Dermis blood vessel endothelial cell (primary cell): ENCODE measurements around the gene DDX10. TPM values are rescaled to one million over a fixed set of nuclear protein-coding genes. Genes with fewer than 3 reads are reported as not detected.

Experiments used
- DNase-seq: peaks from one replicate; pipeline ENCODE4 v3.0.0; 2010
- total RNA-seq: library from RNA; depleted of rRNA; stranded (reverse); fragments of >200 nt; gene quantifications from 2 replicates; pipeline ENCODE4 v1.2.3, GENCODE V29; 2014

The DDX10 gene
- total RNA-seq, 1 donor from 2014 or later, result 36.9 TPM

DNA sequence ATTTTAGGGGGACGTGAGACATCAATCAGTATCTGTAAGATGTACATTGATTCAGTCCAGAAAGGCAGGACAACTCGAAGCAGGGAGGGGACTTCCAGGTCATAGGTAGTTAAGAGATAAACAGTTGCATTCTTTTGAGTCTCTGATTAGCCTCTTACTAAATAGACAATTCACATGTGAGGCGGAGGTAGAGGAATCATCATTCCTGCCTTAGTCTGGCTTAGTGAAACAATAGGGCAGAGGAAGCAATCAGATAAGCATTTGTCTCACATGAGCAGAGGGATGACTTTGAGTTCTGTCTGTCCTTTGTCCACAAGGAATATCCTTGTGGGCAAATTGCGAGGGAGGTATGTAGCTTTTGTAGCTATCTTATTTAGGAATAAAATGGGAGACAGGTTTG, 248.3 kb downstream of the DDX10 start:
- DNase-seq, result no peak

DNA sequence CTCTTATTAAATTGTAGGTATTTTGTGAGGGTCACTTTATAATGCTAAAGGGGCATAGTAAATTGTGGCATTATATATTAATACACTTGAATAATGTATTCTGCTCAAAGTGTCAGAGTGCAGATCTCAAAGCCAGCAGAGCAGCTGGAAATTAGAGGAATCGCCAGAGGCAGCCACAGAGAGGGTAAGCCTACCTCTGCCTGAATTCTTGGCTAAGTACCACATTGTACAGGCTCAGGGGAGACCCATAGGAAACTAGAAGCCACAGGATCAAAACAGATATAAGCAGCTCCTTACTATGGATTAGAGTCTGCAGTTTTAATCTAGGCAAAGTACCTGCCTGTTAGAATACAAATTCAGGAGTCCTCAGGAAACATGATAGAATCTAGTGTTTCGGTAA, 249.3 kb downstream of the DDX10 start:
- DNase-seq, result no peak

DNA sequence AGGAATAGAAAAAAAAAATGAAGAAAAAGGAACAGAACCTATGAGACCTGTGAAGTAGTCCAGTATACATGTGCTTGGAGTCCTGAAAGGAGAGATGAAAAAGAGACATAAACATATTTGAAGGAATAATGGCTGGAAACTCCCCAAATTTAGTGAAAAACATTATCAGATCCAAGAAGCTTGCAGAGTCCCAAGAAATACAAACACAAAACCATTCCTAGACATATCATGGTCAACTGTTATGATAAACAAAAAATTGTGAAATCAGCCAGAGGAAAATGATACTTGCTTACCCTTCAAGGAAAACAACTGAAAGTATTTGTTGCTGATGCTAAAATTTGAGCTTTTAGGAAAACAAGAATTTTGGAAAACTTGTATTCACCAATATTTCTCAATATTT, 250.1 kb downstream of the DDX10 start:
- DNase-seq, result no peak

DNA sequence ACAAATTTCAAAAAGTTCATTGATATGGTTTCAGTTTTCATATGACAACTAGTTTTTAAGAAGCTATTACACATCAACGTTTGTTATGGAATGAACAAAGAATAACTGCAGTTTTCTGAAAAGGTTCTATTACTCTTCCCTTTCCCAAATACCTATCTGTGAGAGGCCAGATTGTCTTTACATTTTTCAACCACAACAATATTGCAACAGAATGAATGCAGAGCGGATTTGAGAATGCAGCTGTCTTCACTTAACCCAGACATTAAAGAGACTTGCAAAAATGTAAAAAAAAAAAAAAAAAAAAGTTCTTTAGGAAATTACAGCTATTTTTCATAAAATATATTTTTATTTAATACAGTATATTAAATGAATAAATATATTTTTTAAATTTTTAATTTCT, 250.8 kb downstream of the DDX10 start:
- DNase-seq, result no peak

DNA sequence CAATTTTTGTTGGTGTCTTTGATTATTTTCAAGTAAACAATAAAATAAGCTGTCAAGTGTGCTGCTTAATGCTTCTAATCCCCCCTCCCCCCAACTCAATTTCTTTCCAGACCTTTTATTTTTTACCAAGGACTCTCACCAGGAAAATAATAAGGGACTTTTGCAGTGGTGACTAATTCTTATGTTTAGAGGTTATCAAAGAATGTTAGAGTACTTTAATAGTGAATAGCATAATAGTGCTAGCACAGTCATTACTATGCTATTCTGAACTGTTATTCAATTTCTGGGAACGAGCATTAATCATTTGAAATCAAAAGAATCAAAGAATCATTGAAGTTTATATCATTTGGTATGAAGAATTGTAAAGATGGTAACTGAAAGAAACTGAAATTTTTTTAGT, 251.4 kb downstream of the DDX10 start:
- peak; percentile 30 for DNase-seq

DNA sequence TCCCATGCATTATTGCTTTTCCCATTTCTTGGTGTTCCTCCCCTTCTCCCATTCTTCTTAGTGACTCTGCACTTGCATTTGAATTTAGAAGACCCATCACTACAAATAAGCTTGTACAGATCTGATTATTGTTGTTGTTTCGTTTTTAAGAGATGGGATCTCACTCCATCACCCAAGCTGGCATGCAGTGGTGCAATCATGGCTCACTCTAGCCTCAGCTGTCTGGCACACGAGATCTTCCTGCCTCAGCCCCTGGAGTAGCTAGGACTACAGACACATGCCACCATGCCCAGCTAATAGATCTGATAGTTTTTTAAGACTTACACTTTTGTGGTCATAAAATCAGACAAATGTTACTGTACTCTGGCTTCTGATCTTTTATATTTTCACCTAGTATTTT, 252.1 kb downstream of the DDX10 start:
- no peak for DNase-seq

DNA sequence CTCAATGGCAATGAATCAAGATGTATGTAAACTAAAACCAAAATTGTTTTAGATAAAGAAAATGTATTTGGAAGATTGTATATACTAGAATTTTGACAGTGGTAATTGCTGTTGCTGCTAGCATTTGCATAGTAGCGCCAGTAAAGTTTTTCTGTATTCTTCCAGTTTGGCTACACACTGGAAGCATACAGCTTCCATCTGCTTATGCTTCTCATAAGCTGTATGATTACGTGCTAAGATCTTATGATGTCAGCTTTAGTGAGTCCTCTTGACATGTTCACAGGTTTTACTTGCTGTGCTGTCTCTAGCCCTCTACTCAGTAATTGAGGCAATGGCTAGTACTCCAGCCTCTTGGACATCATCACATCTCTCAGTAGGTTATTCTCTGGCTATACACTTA, 256.3 kb downstream of the DDX10 start:
- no peak for DNase-seq

DNA sequence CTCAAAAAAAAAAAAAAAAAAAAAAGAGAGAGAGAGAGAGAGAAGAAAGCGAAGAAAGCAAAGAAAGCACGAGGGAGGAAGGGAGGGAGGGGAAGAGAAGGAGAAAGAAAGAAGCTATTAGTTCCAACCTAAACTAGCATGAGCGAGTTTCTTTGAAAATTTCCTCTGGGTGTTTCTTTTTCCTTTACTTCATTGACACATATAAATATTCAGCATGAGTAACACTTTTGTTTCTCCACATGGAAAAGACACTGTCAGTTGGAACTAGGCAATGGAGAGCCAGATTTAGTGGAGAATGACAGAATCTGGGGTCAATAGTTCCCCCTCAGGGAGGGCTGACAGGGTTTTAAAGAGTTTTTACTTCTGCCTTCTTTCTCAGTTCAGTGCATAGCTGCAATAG, 257.4 kb downstream of the DDX10 start:
- no peak for DNase-seq

DNA sequence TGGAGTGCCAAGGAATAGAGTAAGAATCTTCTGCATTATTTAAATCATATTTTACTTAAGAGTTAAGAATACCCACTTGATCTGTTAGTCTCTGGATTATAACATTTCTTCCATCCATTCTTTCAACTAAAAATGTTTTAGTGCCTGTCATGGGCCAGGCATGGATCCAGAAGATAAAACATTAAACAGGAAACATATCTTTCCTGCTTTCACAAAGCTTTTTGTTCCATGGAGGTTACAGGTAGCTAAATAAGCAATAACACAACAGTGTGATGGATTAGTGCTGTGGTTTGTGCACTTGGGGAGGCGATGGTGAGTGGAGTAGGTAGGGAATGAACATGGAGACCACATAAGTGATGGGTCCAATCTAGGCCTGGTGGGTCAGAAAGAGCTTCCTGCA, 258.5 kb downstream of the DDX10 start:
- DNase-seq, result peak; percentile 59

DNA sequence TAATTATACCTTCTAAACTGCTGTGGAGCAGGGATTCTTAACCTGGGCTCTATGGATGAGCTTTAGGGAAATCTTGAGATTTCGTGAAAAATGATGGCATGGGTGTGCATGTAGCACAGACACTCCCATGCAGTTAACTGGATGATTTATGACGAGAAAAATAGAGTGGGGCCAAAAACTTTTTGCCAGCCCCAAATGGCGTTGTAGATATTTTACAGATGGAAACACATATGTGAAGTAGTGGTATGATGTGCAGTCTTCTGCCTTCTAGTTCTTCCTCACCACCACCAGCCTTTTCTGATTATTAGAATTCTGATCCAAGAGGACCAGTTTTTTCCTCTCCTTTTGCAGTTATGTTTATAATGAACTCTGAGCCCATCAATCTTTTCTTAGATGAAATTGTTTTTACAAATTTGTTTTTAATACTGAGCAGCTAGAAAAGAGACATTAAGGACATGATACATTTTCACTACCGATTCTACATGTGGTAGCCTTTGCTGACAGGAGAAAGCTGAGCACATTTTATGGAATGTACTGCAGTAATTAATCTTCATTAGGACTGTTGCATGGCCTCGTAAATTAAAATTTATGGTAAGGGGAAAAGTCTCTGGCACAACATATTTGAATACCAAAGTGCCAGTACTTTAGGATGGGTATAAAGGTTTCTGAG, 261.4 kb downstream of the DDX10 start:
- no peak for DNase-seq

DNA sequence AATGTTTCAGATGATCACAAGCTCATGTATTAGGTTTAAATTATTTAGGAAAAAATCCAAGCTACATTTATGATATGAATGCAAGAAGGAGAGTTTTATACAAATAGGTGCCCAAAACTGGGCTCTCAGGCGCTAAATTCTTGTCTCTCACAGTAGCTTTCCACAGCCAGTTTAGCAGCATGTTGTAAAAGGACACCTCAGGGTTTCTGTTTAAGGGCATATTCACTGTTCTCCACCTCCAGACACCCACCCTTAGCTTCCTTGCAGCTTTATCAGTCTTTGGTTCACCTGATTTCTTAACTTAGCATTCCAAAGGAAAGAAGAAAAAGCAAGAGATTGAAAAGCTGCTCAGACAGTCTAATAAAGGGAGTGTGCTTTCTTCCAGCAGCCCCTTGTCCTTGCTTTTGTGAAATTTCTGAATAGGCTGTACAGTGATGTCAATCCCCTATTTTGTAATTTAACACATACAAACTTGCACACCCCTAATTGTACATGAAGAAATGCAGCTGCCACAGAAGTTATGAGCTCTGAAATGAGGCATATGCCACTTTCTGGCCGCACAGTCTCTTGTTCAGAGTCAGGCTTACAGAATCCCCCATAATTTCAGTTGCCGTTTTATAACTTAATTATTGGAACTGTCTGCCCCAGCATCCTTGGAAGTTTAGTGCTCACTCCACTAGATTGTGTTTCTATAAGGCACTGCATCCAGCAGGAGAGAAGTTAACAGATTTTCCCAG, 262.1 kb downstream of the DDX10 start:
- DNase-seq, result no peak

DNA sequence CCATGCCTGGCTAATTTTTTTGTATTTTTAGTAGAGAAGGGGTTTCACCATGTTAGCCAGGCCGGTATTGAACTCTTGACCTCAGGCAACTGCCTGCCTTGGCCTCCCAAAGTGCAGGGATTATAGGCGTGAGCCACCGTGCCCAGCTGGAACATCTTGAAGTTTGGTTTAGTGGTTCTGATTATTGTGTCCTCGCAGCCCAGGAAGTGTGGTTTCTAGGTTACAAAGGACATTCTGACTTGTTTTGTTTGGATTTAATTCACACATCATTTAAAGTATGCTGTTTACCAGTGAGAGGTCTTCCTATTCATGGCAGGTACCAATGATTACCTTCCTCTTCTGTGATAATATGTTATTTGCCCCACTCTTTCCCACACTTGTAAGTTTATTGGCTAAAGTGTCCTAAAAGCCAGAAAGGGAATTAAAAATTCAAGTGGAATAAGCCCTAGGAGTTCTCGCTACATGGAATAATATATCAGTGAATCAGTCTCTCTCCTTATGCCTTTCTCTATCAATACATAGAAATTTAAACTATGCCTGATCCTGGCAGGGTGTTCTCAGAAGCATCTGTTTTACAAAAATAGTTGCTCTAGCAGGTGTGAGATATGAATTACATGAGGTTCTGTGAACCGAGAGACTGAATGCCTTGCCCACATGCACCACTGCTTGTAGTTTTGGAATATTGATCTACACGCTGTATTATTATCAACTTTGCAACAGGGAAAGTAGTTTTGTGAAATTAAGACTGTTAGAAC, 263.1 kb downstream of the DDX10 start:
- peak; percentile 38 for DNase-seq

DNA sequence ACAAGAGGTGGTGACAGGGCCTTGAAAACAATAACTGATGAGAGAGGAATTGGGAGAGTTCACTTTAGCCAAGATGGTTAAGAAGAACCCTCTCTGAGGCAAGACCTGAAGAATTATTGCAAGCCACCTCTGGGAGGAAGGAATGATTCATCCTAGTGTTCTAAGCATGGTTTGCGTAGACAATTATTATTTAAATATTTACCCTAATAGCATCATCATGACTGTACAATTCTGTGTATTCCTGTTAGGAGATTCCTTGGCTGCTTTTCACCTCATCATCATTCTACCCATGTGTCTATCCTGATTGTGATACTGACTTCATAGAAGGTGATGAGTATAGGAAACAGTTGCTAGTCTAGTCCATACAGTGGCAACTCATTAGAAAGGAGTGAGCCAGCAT, 264.4 kb downstream of the DDX10 start:
- DNase-seq, result peak; percentile 89

DNA sequence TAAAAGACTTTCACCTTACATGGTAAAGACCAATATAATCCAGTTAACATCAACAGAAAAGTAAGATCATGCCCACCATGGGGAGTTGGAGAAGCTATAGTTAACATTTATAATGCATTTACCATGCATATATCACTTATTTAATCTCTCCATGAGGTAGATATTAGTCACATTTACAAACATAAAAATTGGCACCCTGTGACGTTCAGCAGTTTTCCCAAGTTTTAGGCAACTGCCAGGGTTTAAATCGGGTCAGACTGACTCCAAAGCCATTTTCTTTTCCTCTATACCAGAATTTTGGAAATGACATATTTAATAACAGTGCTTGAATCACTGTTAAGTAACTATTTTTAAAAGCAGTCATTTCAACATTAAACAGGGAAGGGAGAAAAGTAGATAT, 266.3 kb downstream of the DDX10 start:
- no peak for DNase-seq

DNA sequence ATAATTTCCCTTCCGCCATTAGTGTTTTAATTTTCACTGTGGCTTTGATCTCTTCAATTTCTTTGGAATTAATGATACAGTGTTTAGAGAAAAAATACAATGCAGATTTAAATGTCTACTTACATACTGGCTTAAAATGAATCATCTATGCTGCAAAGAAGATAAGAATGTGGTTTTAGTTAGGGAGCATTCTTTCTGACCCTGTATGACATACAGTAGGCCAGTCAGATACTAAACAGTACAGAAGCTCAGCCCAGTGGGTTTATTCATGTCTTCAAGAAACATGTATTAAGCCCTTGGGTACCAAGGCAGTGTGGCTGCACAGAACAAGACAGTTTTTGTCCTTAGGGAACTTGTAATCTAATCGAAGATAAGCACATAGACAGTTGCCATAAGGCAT, 268.8 kb downstream of the DDX10 start:
- DNase-seq, result no peak

DNA sequence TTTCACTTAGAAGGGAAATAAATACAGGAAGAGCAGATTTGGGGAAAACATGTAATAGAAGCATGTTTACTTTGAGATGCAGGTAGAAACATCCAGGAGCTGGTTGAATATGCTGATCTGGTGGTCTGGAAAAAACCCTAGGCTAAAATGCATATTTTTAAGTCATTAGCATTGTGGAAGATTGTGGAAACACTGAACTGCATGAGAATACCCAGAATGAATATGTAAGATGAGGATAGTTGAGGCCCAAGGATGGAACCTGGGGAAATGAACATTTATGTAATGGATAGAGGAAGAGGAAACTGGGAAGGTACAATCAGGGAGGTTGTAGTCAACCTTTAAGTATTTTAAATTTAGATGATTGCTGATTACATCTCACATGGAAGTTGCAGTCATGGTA, 269.4 kb downstream of the DDX10 start:
- no peak for DNase-seq

DNA sequence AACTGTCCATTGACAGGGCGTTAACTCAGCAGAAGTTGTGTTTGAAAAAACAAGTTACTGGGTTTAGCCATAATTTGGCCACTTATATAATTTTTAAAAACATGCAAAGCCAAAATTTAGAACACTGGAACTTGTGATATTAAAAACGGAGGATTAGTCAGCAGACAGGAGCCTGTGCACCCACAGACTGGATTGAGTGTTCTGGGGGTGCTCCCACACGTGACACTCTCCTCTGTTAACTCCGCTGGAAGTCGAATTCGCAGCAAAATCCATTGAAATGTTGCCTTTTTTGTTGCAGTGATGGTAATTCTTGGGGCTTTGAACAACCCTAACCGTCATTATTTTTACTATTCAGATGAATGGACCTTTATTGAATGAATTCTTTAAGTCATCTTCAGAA, 269.8 kb downstream of the DDX10 start:
- no peak for DNase-seq

DNA sequence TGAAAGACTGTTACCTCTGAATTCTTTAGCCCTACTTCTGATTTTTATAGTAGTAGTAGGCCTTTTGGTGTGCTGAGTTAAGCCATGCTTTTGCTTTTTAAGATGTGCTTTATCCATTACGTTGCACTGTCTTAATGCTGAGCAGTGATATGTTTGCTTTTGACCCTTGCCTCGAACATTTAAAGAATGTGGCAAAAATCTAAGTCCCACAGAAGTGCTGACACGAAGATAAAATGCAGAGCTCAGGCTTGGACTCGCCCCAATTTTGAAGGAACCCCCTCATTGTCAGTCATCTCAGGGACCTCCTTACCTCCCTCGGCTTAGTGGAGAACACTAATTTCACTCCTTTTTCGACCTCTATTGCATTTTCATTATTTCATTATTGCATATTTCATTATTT, 272.9 kb downstream of the DDX10 start:
- no peak for DNase-seq

DNA sequence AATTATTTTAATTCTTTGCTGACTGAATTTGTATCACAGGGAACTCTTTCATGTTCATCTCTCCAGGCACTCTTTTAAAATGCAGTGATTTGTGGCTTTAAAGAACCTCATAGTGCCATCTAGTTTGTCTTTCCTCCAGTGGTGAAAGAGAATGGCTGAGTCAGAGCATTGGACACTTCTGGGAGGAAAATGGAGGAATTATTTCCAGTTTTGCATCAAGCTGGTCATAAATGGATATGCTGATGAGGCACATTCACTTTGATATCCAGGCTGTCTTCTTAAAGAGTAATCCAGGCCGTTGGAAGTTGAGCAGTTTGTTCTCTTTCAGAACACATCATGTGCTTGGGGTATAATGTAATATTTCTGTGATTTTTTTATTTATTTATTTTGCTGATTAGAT, 273.7 kb downstream of the DDX10 start:
- peak; percentile 22 for DNase-seq

DNA sequence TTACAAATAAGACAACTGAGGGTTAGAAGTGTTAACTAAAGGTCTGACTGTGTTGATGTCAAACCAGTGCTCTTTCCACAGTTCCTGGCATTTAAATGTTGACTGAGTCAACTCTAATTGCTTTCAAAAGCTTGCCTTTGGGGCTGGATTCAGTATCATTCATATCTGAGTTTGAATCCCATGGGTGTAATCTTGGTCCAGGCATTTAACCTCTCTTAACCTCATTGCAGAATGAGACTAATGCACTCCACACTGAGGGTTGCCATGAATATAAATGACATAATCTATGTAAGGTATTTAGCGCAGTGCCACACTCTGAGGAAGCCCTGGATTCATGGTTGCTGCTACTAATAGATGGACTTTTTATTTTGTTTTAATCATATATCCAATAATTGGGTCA, 274.3 kb downstream of the DDX10 start:
- no peak for DNase-seq

DNA sequence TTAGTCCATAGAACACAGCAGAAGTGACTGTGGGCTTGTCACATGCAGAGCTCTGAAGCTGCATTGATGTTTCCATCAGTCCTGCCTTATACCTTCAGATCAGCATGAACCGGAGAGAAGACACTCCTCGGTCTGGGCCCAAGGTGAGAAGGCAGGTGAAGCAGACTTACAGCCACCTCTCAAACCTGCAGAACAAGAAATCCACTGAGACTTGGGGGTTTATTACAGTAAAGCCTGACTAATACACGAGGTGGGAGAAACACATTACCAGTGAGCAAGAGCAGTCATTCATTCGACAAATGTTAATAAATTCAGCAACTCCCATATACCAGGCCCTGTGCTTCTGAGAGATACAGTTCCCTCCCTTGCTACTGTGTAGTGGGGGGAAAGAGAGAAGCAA, 279.0 kb downstream of the DDX10 start:
- no peak for DNase-seq

DNA sequence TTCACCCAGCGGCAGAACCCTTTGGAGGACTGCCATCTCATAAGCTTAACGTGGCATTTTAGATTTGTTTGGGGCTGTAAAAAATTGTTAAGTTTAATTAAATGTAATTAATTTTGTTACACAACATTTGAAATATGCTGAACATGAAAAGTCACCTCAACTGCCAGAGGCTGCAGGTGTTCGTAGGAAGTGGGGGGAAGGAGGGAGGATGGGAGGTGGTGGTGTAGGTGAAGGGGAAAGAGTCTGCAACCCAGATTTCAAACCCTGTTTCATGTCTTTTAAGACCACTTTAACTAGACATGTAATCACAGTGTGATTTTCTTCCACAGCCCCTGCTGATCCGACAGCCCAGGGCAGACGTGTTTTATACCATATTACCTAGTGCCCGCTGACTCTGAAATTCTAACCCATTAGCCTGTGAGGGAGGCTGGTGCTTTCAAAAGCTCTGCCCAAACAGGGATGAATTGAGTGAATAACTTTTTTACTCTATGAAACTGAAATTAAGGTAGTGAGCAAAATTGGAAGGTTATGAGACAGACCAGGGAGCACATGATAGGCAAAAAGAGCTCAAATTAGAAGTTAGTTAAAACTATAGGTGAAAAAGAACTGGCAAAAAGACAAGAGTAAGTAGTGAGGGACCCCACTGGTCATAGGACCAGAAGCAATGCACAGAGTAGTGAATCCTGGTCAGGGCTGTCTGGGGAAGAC, 279.8 kb downstream of the DDX10 start:
- no peak for DNase-seq

DNA sequence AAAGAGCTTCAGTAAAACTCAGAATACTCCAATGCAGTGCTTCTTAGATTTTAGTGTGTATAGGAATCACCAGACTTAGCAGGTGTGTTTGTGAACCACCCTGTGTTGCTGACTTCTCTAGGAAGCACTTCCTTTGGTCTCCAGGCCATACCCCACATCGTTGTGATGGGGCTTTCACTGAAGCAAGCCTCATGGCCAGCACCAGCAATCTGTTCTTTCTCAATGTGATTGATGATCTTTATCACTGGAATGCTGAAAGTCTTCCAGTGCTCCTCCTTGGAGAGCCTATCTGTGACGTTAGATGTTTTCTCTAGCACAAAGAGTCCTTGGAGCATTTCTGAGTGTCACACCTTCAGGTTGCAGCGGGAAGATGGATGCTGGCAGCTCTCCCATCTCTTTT, 280.5 kb downstream of the DDX10 start:
- DNase-seq, result no peak
